Upper lobe of left lung (tissue), 6 donors: ENCODE results near the gene ZNF878. TPM values are rescaled to one million over a fixed set of nuclear protein-coding genes. Genes with fewer than 3 reads are reported as not detected.
"Not testable (repeated sequence)": the region's sequence is repeated elsewhere in the genome, so short reads cannot be mapped to it uniquely, and the experiment has no call there.

Experiments
- ATAC-seq, 2 donors: fragments of 200-7000 bp; cut with Tn5 transposase; one replicate each; pipeline ENCODE4 v1.9.1; 2022; ENCODE audit warnings: mild to moderate bottlenecking in 2 of 2, moderate library complexity in 2 of 2; ENCODE audit not compliant: low FRiP score in 2 of 2
- DNase-seq, 2 donors: peaks; one replicate each; pipeline ENCODE4 v3.0.0-alpha.2; 2019 to 2020
- H3K27ac ChIP-seq, 4 donors: fragments of 200-600 bp; sonication (generic); one replicate each; pipeline ENCODE4 v1.5.1; 2016 to 2019
- H3K27me3 ChIP-seq, 4 donors: fragments of 200-600 bp; sonication (generic); one replicate each; pipeline ENCODE4 v1.5.1; 2017 to 2019
- H3K36me3 ChIP-seq, 4 donors: fragments of 200-600 bp; sonication (generic); one replicate each; pipeline ENCODE4 v1.5.1; 2016 to 2019
- H3K4me1 ChIP-seq, 4 donors: fragments of 200-600 bp; sonication (generic); one replicate each; pipeline ENCODE4 v1.5.1; 2018 to 2019
- H3K4me3 ChIP-seq, 4 donors: fragments of 200-600 bp; sonication (generic); one replicate each; pipeline ENCODE4 v1.5.1; 2017 to 2019; ENCODE audit warnings: mild to moderate bottlenecking in 2 of 4, moderate library complexity in 1 of 4
- H3K9me3 ChIP-seq, 4 donors: fragments of 200-600 bp; sonication (generic); one replicate each; pipeline ENCODE4 v1.5.1; 2018 to 2019
- EP300 ChIP-seq, 4 donors: sonication (generic); formaldehyde crosslinking; IDR thresholded peaks; one replicate each; pipeline ENCODE4 v1.5.1; 2017; ENCODE audit warnings: antibody characterized with exemption in 4 of 4, control low read depth in 2 of 4
- POLR2A ChIP-seq, 4 donors: fragments of 450-650 bp; IDR thresholded peaks; one replicate each; pipeline ENCODE4 v1.5.1; 2016 to 2017; ENCODE audit warnings: antibody characterized with exemption in 4 of 4, mild to moderate bottlenecking in 2 of 4
- POLR2AphosphoS5 ChIP-seq, 2 donors: sonication (generic); formaldehyde crosslinking; IDR thresholded peaks; one replicate each; pipeline ENCODE4 v1.5.1; 2017; ENCODE audit warnings: antibody characterized with exemption in 2 of 2
- WGBS, 2 donors: methylation state at CpG; one replicate each; pipeline ENCODE4 v1.1.5; 2017 to 2018; 5-methylcytosine and 5-hydroxymethylcytosine counted together
- total RNA-seq, 6 donors: library from RNA; depleted of rRNA in 4 of 6; stranded (reverse); fragments of >200 nt in 4 of 6; gene quantifications; one replicate each; pipeline versions ENCODE4 v1.1.0 to v1.2.1, GENCODE V29; 2016 to 2021
- TF ChIP-seq, protein P1 (sequence below), 6 experiments: fragments of 450-650 bp in 4 of 6; fragments of 200-600 bp in 2 of 6; sonication (generic) in 2 of 6; IDR thresholded peaks; one replicate each; pipeline ENCODE4 v1.5.1; 2016 to 2019; ENCODE audit warnings: antibody characterized with exemption in 6 of 6
- donor health status: DM: no; HTN: no; CAD: no; lungs with moderate emphysema.
- donor health status: DM: no; HTN: yes; CAD: no; lungs with severe emphysema.

The ZNF878 gene
- total RNA-seq, 6 donors from 2014 or later = 0.14 to 0.30 (median 0.17) TPM; not detected in 3

DNA sequence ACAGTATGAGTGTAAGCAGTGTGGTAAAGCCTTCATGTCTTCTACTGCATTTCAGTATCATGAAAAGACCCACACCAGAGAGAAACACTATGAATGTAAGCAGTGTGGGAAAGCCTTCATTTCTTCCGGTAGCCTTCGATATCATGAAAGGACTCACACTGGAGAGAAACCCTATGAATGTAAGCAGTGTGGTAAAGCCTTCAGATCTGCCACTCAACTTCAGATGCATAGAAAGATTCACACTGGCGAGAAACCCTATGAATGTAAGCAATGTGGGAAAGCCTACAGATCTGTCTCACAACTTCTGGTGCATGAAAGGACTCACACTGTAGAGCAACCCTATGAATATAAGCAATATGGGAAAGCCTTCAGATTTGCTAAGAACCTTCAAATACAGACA, 24.6 kb upstream of the ZNF878 start:
- no peak for TF ChIP-seq EP300 (IDR thresholded peaks at IDR 0.05)
- TF ChIP-seq POLR2AphosphoS5 (IDR thresholded peaks at IDR 0.05) = no peak
- TF ChIP-seq, protein P1, sequence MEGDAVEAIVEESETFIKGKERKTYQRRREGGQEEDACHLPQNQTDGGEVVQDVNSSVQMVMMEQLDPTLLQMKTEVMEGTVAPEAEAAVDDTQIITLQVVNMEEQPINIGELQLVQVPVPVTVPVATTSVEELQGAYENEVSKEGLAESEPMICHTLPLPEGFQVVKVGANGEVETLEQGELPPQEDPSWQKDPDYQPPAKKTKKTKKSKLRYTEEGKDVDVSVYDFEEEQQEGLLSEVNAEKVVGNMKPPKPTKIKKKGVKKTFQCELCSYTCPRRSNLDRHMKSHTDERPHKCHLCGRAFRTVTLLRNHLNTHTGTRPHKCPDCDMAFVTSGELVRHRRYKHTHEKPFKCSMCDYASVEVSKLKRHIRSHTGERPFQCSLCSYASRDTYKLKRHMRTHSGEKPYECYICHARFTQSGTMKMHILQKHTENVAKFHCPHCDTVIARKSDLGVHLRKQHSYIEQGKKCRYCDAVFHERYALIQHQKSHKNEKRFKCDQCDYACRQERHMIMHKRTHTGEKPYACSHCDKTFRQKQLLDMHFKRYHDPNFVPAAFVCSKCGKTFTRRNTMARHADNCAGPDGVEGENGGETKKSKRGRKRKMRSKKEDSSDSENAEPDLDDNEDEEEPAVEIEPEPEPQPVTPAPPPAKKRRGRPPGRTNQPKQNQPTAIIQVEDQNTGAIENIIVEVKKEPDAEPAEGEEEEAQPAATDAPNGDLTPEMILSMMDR (IDR thresholded peaks at IDR 0.05) = no peak
- no peak for TF ChIP-seq POLR2A (IDR thresholded peaks at IDR 0.05)
- H3K27ac ChIP-seq = no peak overlapping the region
- peaks cover 96 to 99% (median 98%) of the 10 kb centered on the region in 4 donors for H3K9me3 ChIP-seq
- H3K4me3 ChIP-seq = no peak overlapping the region
- H3K27me3 ChIP-seq = no peaks in the 10 kb centered on the region
- DNase-seq (no peak), ATAC-seq (no peak)
- peaks cover 25 to 71% (median 52%) of the 10 kb centered on the region in 4 donors for H3K36me3 ChIP-seq
- H3K4me1 ChIP-seq = no peaks in the 10 kb centered on the region
- 93 to 97% methylated on average over 3 of the region's 3 CpGs for WGBS, 2 donors

DNA sequence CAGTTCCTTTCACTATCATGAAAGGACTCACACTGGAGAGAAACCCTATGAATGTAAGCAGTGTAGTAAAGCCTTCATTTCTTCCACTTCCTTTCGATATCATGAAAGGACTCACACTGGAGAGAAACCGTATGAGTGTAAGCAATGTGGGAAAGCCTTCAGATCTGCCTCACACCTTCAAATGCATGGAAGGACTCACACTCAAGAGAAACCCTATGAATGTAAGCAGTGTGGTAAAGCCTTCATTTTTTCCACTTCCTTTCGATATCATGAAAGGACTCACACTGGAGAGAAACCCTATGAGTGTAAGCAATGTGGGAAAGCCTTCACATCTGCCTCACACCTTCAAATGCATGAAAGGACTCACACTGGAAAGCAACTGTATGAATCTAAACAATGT, 23.6 kb upstream of the ZNF878 start:
- H3K36me3 ChIP-seq = peaks cover 25 to 71% (median 52%) of the 10 kb centered on the region in 4 donors
- H3K27ac ChIP-seq, H3K4me1 ChIP-seq, ATAC-seq, H3K4me3 ChIP-seq, H3K27me3 ChIP-seq, DNase-seq: not testable (repeated sequence)
- H3K9me3 ChIP-seq = peaks cover 95 to 100% (median 97%) of the 10 kb centered on the region in 4 donors
- WGBS, 2 donors = 95 to 98% methylated on average over 3 of the region's 3 CpGs

DNA sequence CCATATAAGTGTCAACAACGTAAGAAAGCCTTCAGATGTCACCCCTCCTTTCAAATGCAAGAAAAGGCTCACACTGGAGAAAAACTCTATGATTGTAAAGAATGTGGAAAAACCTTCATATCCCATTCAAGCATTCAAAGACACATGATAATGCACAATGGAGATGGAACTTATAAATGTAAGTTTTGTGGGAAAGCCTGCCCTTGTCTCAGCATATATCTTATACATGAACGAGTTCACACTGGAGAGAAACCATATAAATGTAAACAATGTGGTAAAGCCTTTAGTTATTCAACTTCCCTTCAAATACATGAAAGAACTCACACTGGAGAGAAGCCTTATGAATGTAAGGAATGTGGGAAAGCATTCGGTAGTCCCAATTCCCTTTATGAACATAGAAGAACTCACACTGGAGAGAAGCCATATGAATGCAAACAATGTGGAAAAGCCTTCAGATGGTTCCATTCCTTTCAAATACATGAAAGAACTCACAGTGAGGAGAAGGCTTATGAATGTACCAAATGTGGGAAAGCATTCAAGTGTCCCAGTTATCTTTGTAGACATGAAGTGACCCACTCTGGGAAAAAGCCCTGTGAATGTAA, 22.9 kb upstream of the ZNF878 start:
- no peak for DNase-seq

DNA sequence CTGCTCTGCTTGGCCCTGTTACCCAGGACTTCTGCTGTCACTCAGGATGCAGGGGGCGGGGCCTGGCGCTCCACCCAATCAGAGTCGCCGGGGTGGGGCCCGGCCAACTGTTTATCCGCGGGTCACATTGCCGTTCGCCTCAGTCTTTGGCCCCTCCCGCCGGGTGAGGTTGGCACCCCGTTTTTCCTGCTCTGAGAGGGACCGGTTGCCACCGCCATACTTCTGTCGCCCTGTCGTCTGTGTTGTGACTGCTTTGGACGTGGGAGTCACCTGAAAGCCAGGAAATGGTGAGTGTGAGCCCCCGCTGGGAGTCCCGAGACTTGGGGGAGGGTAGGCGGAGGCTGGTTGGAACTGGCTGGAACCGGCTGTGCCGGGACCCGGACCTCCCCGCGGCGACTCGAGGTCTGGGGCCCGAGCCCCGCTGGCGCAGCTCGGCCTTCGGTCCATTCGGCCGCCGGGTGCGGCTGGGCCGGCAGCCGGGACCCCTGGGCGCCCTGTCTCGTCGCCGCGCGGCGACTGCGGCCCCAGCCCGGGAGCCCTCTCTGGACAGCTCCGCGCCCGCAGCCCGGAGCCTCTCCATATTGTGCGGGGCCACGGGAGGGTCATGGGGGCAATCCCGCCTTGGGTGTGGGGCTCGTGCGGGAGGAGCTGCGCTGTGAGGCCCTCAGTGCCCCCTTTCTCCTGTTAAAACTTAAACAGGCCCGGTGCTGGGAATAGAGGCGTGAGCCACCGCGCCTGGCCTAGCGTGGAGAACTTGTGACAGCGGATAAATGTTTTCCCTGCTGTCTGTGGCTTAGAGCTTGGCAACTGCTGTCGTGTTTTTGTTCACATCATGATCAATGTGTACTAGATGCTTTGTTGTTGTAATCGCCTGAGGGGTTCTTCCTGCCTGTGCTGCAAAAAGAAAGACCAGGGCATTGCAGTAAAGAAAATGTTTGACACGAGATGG, 12.1 kb upstream of the ZNF878 start, which contains the start of gene ZNF844:
TSS of gene ZNF844 (plus strand) at position 142 of the 949 bp plus-strand sequence. CDS start at position 285, 143 bp downstream.
- peak; percentile 99 to 100 for ATAC-seq
- Histone ChIP-seq H3K9me3 (peaks cover 14 to 29% (median 25%) of the 10 kb centered on the region in 4 donors), H3K4me1 (peaks cover 11 to 14% (median 13%) of the 10 kb centered on the region in 4 donors), H3K27ac (peak within 1 kb of the TSS; percentile 89 to 95 (median 93)), H3K4me3 (peak within 1 kb of the TSS; percentile 40 to 73 (median 68)), H3K27me3 (no peaks in the 10 kb centered on the region), H3K36me3 (peaks cover 0 to 4% (median 1%) of the 10 kb centered on the region in 4 donors)
- WGBS, 2 donors = 3 to 30% methylated on average over 2 to 26 of the region's 66 CpGs
- TF ChIP-seq EP300 (IDR thresholded peaks at IDR 0.05) (peak in 1 of 4 donors; percentile 39), POLR2AphosphoS5 (IDR thresholded peaks at IDR 0.05) (peak; percentile 90 to 99), POLR2A (IDR thresholded peaks at IDR 0.05) (peak; percentile 17 to 95 (median 90))
- TF ChIP-seq, protein P1 (IDR thresholded peaks at IDR 0.05) = peak in 1 of 6 experiments; percentile 5
- peak; percentile 98 to 99 for DNase-seq

More for the DNA sequence above, 22.9 kb upstream of the ZNF878 start:
- no peaks in the 10 kb centered on the region for H3K4me1 ChIP-seq
- WGBS, 2 donors = 93% methylated on average over 3 of the region's 3 CpGs
- H3K27ac ChIP-seq = no peak overlapping the region
- no peak for TF ChIP-seq POLR2A (IDR thresholded peaks at IDR 0.05)
- TF ChIP-seq EP300 (IDR thresholded peaks at IDR 0.05) = no peak
- TF ChIP-seq, protein P1 (IDR thresholded peaks at IDR 0.05) = no peak
- TF ChIP-seq POLR2AphosphoS5 (IDR thresholded peaks at IDR 0.05) = no peak
- no peaks in the 10 kb centered on the region for H3K27me3 ChIP-seq
- ATAC-seq = no peak
- peaks cover 25 to 71% (median 53%) of the 10 kb centered on the region in 4 donors for H3K36me3 ChIP-seq
- H3K4me3 ChIP-seq = no peak overlapping the region
- peaks cover 93 to 100% (median 96%) of the 10 kb centered on the region in 4 donors for H3K9me3 ChIP-seq

GRCh38 chr19:12055784-12056183, 3.0 kb upstream of the ZNF878 start:
- H3K9me3 ChIP-seq = no peaks in the 10 kb centered on the region
- H3K36me3 ChIP-seq = no peaks in the 10 kb centered on the region
- H3K4me1 ChIP-seq = peaks cover 5 to 25% (median 17%) of the 10 kb centered on the region in 4 donors
- no peak for TF ChIP-seq POLR2AphosphoS5 (IDR thresholded peaks at IDR 0.05)
- no peak for TF ChIP-seq POLR2A (IDR thresholded peaks at IDR 0.05)
- no peak for TF ChIP-seq EP300 (IDR thresholded peaks at IDR 0.05)
- TF ChIP-seq, protein P1 (IDR thresholded peaks at IDR 0.05) = no peak
- ATAC-seq (no peak), DNase-seq (no peak)
- 88 to 90% methylated on average over 5 of the region's 5 CpGs for WGBS, 2 donors
- no peak overlapping the region for H3K4me3 ChIP-seq
- no peak overlapping the region for H3K27ac ChIP-seq
- no peaks in the 10 kb centered on the region for H3K27me3 ChIP-seq
